ENCODE measurements around the gene GJC2.

DNA sequence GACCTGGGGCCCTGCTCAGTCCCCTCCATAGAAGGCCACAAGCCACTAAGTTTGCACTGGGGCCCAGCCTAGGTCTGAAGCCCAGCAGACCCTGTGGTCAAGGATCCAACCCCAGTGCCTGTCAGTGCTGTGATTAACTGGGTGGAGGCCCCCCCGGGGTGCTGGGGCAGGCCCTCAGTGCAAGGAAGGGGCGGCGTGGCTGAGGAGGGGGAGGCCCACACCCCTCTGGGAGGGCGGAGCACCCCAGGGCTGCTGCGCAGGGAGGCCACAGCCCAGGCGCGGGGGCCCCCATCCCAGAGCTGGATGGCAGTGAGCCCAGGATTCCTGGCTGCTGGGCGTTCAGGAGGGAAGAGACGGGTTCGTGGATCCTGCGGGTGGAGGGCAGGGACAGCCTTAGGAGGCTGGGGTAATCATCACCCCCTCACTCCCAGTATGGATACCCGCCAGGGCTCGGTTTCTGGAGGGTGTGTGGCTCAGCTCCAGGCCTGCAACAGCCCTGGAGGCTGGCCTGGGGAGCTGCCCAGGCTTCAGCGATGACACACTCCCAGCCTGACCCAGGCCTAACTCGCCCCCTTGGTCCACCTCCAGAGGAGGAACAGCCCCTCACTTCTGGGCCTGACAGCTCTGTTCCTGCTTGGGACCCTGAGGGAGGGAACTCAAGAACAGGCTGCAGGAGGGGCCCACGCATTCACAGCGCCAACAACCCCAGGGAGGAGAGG, 890 bp downstream of the GJC2 start:
- TF ChIP-seq, protein P1, sequence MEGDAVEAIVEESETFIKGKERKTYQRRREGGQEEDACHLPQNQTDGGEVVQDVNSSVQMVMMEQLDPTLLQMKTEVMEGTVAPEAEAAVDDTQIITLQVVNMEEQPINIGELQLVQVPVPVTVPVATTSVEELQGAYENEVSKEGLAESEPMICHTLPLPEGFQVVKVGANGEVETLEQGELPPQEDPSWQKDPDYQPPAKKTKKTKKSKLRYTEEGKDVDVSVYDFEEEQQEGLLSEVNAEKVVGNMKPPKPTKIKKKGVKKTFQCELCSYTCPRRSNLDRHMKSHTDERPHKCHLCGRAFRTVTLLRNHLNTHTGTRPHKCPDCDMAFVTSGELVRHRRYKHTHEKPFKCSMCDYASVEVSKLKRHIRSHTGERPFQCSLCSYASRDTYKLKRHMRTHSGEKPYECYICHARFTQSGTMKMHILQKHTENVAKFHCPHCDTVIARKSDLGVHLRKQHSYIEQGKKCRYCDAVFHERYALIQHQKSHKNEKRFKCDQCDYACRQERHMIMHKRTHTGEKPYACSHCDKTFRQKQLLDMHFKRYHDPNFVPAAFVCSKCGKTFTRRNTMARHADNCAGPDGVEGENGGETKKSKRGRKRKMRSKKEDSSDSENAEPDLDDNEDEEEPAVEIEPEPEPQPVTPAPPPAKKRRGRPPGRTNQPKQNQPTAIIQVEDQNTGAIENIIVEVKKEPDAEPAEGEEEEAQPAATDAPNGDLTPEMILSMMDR (IDR thresholded peaks at IDR 0.05; ENCODE audit: insufficient read depth, low read depth, low read length): no peak
- no peak for TF ChIP-seq EZH2 (IDR thresholded peaks at IDR 0.05; ENCODE audit: insufficient read depth, low read length)
